Upper lobe of left lung (tissue), 6 donors: ENCODE results near the gene GNAZ. TPM values are rescaled to one million over a fixed set of nuclear protein-coding genes. Genes with fewer than 3 reads are reported as not detected.

ENCODE experiments used
- ATAC-seq, 2 donors: fragments of 200-7000 bp; cut with Tn5 transposase; one replicate each; pipeline ENCODE4 v1.9.1; 2022; ENCODE audit warnings: mild to moderate bottlenecking in 2 of 2, moderate library complexity in 2 of 2; ENCODE audit not compliant: low FRiP score in 2 of 2
- DNase-seq, 2 donors: peaks; one replicate each; pipeline ENCODE4 v3.0.0-alpha.2; 2019 to 2020
- H3K27ac ChIP-seq, 4 donors: fragments of 200-600 bp; sonication (generic); one replicate each; pipeline ENCODE4 v1.5.1; 2016 to 2019
- H3K27me3 ChIP-seq, 4 donors: fragments of 200-600 bp; sonication (generic); one replicate each; pipeline ENCODE4 v1.5.1; 2017 to 2019
- H3K36me3 ChIP-seq, 4 donors: fragments of 200-600 bp; sonication (generic); one replicate each; pipeline ENCODE4 v1.5.1; 2016 to 2019
- H3K4me1 ChIP-seq, 4 donors: fragments of 200-600 bp; sonication (generic); one replicate each; pipeline ENCODE4 v1.5.1; 2018 to 2019
- H3K4me3 ChIP-seq, 4 donors: fragments of 200-600 bp; sonication (generic); one replicate each; pipeline ENCODE4 v1.5.1; 2017 to 2019; ENCODE audit warnings: mild to moderate bottlenecking in 2 of 4, moderate library complexity in 1 of 4
- H3K9me3 ChIP-seq, 4 donors: fragments of 200-600 bp; sonication (generic); one replicate each; pipeline ENCODE4 v1.5.1; 2018 to 2019
- EP300 ChIP-seq, 4 donors: sonication (generic); formaldehyde crosslinking; IDR thresholded peaks; one replicate each; pipeline ENCODE4 v1.5.1; 2017; ENCODE audit warnings: antibody characterized with exemption in 4 of 4, control low read depth in 2 of 4
- POLR2A ChIP-seq, 4 donors: fragments of 450-650 bp; IDR thresholded peaks; one replicate each; pipeline ENCODE4 v1.5.1; 2016 to 2017; ENCODE audit warnings: antibody characterized with exemption in 4 of 4, mild to moderate bottlenecking in 2 of 4
- POLR2AphosphoS5 ChIP-seq, 2 donors: sonication (generic); formaldehyde crosslinking; IDR thresholded peaks; one replicate each; pipeline ENCODE4 v1.5.1; 2017; ENCODE audit warnings: antibody characterized with exemption in 2 of 2
- WGBS, 2 donors: methylation state at CpG; one replicate each; pipeline ENCODE4 v1.1.5; 2017 to 2018; 5-methylcytosine and 5-hydroxymethylcytosine counted together
- total RNA-seq, 6 donors: library from RNA; depleted of rRNA in 4 of 6; stranded (reverse); fragments of >200 nt in 4 of 6; gene quantifications; one replicate each; pipeline versions ENCODE4 v1.1.0 to v1.2.1, GENCODE V29; 2016 to 2021
- TF ChIP-seq, protein P1 (sequence below), 6 experiments: fragments of 450-650 bp in 4 of 6; fragments of 200-600 bp in 2 of 6; sonication (generic) in 2 of 6; IDR thresholded peaks; one replicate each; pipeline ENCODE4 v1.5.1; 2016 to 2019; ENCODE audit warnings: antibody characterized with exemption in 6 of 6
- donor health status: DM: no; HTN: no; CAD: no; lungs with moderate emphysema.
- donor health status: DM: no; HTN: yes; CAD: no; lungs with severe emphysema.

GNAZ gene
- total RNA-seq, 6 donors from 2014 or later, result 0.80 to 7.3 (median 2.7) TPM; not detected in 1

DNA sequence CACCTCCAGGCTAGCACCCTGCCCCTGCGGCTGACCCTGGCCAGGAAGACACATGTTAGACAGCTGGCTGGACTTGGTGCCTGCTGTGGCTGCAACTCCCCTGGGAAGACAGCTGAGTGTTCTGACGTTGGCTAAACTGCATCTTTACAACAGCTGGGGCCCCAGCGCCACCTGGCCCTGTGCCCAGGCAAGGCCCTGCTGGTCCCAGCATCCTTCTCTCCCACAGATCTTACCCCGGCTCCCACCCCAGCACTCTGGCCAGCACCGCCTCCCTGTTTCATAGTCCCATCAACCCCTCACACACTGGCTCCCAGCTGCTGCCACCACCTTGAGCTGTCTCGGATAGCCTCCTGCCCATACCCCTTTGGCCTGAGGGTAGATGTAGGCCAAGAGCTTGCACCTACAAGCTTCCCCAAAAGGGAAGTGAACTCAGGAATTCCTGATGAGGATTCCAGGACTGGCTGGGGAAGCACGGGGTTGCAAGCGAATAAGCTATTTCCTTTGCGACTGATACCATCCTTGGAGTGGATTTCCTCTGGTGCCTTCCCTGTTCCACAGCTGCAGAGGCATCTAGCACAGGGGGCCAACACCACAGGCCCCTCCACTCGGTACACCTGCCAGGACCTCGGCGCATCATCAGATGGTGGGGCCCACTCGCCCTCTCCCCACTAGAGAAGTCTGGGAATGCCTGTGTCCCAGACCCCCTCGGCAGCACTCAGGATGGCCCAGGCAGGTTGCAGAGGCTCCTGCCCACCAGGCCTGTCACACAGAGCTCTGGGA lies 42.9 kb downstream of the GNAZ start:
- DNase-seq, result peak in 1 of 2 donors; percentile 68
- H3K4me1 ChIP-seq, result no peaks in the 10 kb centered on the region
- no peaks in the 10 kb centered on the region for H3K27me3 ChIP-seq
- H3K36me3 ChIP-seq, result no peaks in the 10 kb centered on the region
- no peak for ATAC-seq
- H3K4me3 ChIP-seq, result no peak overlapping the region
- no peak overlapping the region for H3K27ac ChIP-seq
- TF ChIP-seq POLR2A (IDR thresholded peaks at IDR 0.05) (no peak), POLR2AphosphoS5 (IDR thresholded peaks at IDR 0.05) (peak in 1 of 2 donors; percentile 17)
- H3K9me3 ChIP-seq, result no peaks in the 10 kb centered on the region
- WGBS, 2 donors, result 72 to 75% methylated on average over 8 to 13 of the region's 14 CpGs

DNA sequence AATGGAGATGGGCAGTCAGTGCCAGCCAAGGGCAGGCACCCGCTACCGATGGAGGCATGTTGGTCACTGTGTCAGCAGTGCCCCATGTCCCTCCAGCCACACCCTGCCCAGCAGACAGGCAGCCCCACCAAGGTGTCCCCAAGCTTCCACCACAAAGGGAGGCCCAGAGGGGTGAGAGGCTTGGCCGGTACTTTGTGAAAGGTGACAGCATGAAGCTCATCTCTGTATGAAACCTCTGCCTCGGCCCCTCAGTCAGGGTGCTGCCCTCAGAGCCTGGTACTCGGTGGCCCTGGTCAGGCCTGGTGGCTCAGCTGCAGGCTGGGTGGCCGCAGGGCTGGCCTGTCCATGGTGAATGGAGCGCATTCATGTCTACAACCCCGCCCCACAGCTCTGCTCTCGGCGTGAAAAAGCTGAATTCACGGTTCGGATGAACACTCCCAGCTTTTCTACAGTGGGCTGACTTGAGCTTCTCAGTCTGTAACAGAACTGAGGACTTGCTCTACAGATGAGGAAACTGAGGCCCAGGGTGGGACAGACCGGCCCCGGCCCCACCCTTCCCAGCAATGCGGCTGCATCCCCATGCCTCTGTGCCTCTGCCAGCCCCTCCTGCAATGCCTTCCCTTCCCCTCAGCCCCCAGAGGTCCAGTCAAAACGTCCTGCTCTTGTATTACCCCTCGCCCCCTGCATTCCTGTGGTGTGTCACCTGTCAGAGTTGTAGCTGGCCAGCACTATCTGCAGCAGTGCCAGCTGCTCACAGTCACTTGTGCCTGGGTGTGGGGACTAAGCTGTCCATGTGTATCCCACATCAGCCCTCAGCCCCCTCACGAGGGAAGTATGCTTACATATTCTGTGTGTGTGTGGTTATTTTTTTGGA lies 43.8 kb downstream of the GNAZ start:
- no peaks in the 10 kb centered on the region for H3K36me3 ChIP-seq
- no peak overlapping the region for H3K4me3 ChIP-seq
- no peak overlapping the region for H3K27ac ChIP-seq
- peak in 1 of 2 donors; percentile 51 for DNase-seq
- 82 to 93% methylated on average over 5 to 18 of the region's 18 CpGs for WGBS, 2 donors
- TF ChIP-seq EP300 (IDR thresholded peaks at IDR 0.05) (no peak), POLR2A (IDR thresholded peaks at IDR 0.05) (no peak), POLR2AphosphoS5 (IDR thresholded peaks at IDR 0.05) (no peak)
- TF ChIP-seq, protein P1, sequence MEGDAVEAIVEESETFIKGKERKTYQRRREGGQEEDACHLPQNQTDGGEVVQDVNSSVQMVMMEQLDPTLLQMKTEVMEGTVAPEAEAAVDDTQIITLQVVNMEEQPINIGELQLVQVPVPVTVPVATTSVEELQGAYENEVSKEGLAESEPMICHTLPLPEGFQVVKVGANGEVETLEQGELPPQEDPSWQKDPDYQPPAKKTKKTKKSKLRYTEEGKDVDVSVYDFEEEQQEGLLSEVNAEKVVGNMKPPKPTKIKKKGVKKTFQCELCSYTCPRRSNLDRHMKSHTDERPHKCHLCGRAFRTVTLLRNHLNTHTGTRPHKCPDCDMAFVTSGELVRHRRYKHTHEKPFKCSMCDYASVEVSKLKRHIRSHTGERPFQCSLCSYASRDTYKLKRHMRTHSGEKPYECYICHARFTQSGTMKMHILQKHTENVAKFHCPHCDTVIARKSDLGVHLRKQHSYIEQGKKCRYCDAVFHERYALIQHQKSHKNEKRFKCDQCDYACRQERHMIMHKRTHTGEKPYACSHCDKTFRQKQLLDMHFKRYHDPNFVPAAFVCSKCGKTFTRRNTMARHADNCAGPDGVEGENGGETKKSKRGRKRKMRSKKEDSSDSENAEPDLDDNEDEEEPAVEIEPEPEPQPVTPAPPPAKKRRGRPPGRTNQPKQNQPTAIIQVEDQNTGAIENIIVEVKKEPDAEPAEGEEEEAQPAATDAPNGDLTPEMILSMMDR (IDR thresholded peaks at IDR 0.05), result no peak
- no peaks in the 10 kb centered on the region for H3K9me3 ChIP-seq
- no peaks in the 10 kb centered on the region for H3K4me1 ChIP-seq
- no peaks in the 10 kb centered on the region for H3K27me3 ChIP-seq
- no peak for ATAC-seq

DNA sequence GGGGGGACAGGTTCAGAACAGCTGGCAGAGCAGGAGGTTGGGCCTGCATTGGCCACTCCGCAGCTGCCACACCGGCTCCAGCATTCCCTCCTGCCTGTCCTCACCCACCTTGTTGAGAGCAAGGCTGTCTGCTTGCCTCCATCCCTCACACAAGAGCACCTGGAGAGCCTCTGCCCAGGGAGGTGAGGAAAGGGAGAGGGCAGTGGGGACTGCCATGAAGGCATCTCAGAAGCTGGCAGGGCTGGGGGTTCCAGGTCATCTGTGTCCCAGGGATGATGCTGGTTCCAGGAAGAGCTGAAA lies 44.4 kb downstream of the GNAZ start:
- H3K27me3 ChIP-seq, result no peaks in the 10 kb centered on the region
- H3K9me3 ChIP-seq, result no peaks in the 10 kb centered on the region
- WGBS, 2 donors, result 100% methylated on average over 2 of the region's 2 CpGs; no CpG with 5 or more reads in 1 of the 2 donors
- ATAC-seq (no peak), DNase-seq (no peak)
- H3K4me3 ChIP-seq, result no peak overlapping the region
- H3K27ac ChIP-seq, result no peak overlapping the region
- no peaks in the 10 kb centered on the region for H3K4me1 ChIP-seq
- TF ChIP-seq POLR2AphosphoS5 (IDR thresholded peaks at IDR 0.05), result no peak
- TF ChIP-seq POLR2A (IDR thresholded peaks at IDR 0.05), result no peak
- TF ChIP-seq, protein P1 (IDR thresholded peaks at IDR 0.05), result no peak
- TF ChIP-seq EP300 (IDR thresholded peaks at IDR 0.05), result no peak
- no peaks in the 10 kb centered on the region for H3K36me3 ChIP-seq

DNA sequence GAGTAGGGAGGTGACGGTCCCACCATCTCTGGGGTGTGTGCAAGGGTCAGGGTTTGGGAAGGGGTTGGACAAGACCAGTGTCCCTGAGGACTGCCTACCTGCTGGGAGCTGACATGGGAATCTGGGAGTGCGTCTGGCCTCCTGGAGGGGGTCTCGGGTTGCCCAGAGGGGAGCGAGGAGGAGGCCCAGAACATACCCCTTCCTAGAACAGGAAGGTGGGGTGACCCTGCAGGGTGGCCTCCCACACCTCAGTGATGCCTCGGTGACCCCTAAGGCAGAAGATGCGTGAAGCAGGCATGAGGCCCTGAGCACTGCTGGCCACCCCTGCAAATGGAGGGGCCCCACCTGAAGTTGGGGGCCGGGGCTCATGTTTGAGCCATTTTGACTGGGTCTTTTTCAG lies 45.0 kb downstream of the GNAZ start:
- ATAC-seq (no peak), DNase-seq (no peak)
- no peak overlapping the region for H3K27ac ChIP-seq
- H3K36me3 ChIP-seq, result no peaks in the 10 kb centered on the region
- H3K4me1 ChIP-seq, result no peaks in the 10 kb centered on the region
- TF ChIP-seq POLR2A (IDR thresholded peaks at IDR 0.05), result no peak
- TF ChIP-seq, protein P1 (IDR thresholded peaks at IDR 0.05), result no peak
- no peak for TF ChIP-seq POLR2AphosphoS5 (IDR thresholded peaks at IDR 0.05)
- no peak for TF ChIP-seq EP300 (IDR thresholded peaks at IDR 0.05)
- H3K27me3 ChIP-seq, result no peaks in the 10 kb centered on the region
- no peaks in the 10 kb centered on the region for H3K9me3 ChIP-seq
- WGBS, 2 donors, result 83 to 96% methylated on average over 4 to 7 of the region's 7 CpGs
- H3K4me3 ChIP-seq, result no peak overlapping the region

DNA sequence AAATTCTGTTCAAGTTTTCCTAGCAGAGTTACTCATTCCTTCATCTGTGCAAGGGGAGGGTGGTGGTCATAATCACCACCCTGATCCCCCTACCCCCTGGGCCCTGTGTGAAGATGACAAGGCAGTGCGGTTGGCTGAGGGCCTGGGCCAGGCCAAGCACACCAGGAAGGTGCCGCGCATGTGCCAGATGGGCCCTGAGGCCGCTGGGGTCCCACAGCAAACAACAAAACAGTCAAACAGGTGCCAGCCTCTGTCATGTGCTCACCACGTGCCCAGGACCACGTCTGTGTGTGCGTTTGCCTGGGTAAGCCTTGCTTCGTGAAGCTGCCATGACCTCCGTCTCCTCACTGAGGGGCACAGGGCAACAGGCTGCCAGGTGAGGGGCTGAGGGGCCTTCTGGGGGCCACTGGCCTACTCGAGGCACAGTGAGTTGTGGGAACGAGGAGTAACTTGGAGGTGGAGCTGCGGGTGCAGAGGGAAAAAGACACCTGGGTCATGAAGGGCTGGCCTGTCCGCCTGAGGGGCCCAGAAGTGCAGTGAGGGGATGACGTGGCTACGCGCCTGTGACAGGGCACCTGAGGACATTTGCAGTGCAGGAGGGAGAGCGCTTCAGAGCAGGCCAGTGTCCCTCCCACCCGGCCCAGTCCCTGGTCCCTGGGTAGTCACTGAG lies 45.6 kb downstream of the GNAZ start:
- TF ChIP-seq, protein P1 (IDR thresholded peaks at IDR 0.05), result no peak
- no peak for TF ChIP-seq EP300 (IDR thresholded peaks at IDR 0.05)
- TF ChIP-seq POLR2AphosphoS5 (IDR thresholded peaks at IDR 0.05), result no peak
- no peak for TF ChIP-seq POLR2A (IDR thresholded peaks at IDR 0.05)
- H3K27ac ChIP-seq, result no peak overlapping the region
- 86 to 92% methylated on average over 11 to 18 of the region's 18 CpGs for WGBS, 2 donors

More for the DNA sequence above, 45.6 kb downstream of the GNAZ start:
- H3K9me3 ChIP-seq, result no peaks in the 10 kb centered on the region
- no peaks in the 10 kb centered on the region for H3K27me3 ChIP-seq
- no peaks in the 10 kb centered on the region for H3K4me1 ChIP-seq
- H3K36me3 ChIP-seq, result no peaks in the 10 kb centered on the region
- ATAC-seq (no peak), DNase-seq (peak in 1 of 2 donors; percentile 60)
- H3K4me3 ChIP-seq, result no peak overlapping the region
